ENCODE data around the gene PPAN. TPM values are rescaled to one million over a fixed set of nuclear protein-coding genes. Genes with fewer than 3 reads are reported as not detected.
A peak's percentile ranks its signal among the peaks of the same experiment; 100 is the strongest.

PPAN gene
- polyA plus RNA-seq, 3 donors, result 7.2 to 26.2 (median 7.6) TPM

GRCh38 chr19:10095948-10096614 is 10.1 kb upstream of the PPAN start:
- Histone ChIP-seq H3K27ac (ENCODE audit: low read depth in 1 of 2, low read length in 2 of 2) (peak overlapping the region; percentile 35 to 68), H3K4me1 (ENCODE audit: control insufficient read depth in 1 of 2, insufficient read depth in 2 of 2, low read length in 2 of 2) (peaks cover 13 to 17% of the 10 kb centered on the region in 2 donors), H3K27me3 (ENCODE audit: control insufficient read depth in 2 of 2, insufficient read depth in 2 of 2, low read length in 2 of 2) (no peaks in the 10 kb centered on the region), H3K9ac (ENCODE audit: insufficient read depth, low read length, poor library complexity, severe bottlenecking) (peak overlapping the region; percentile 53), H3K9me3 (replicated peaks in 1 of 2; ENCODE audit: control insufficient read depth in 1 of 2, insufficient read depth in 1 of 2, low read length in 2 of 2) (peaks cover 0 to 3% of the 10 kb centered on the region in 2 donors), H3K36me3 (replicated peaks in 1 of 2; ENCODE audit: control insufficient read depth in 1 of 2, insufficient read depth in 2 of 2, low read length in 2 of 2) (peaks cover 23 to 25% of the 10 kb centered on the region in 2 donors), H2AFZ (ENCODE audit: insufficient read depth, low read depth, low read length, poor library complexity, severe bottlenecking) (peak overlapping the region; percentile 96), H3K4me2 (replicated peaks; ENCODE audit: extremely low read depth, low read length, poor library complexity, severe bottlenecking) (peak overlapping the region; percentile 78), H3K4me3 (replicated peaks in 1 of 3; ENCODE audit: low read depth in 2 of 3, low read length in 3 of 3) (peak overlapping the region in 2 of 3 experiments; percentile 36 to 69), H3K79me2 (ENCODE audit: insufficient read depth, low read length) (no peaks in the 10 kb centered on the region), H4K20me1 (ENCODE audit: insufficient read depth, low read length) (no peaks in the 10 kb centered on the region)
- 3% methylated on average over 93 of the region's 97 CpGs for WGBS (ENCODE audit: insufficient coverage)
- Mint-ChIP-seq H3K9me3 (peaks cover 0 to 7% (median 0%) of the 10 kb centered on the region in 7 donors), H3K4me3 (peak overlapping the region; percentile 59 to 64), H3K36me3 (peaks cover 20 to 27% of the 10 kb centered on the region in 2 donors), H3K4me1 (peaks cover 12% of the 10 kb centered on the region), H3K27me3 (ENCODE audit: low read depth in 3 of 3) (peaks cover 1% of the 10 kb centered on the region in 3 donors), H3K27ac (peak overlapping the region in 2 of 7 donors; percentile 43 to 68)
- DNase-seq, result peak; percentile 82 to 93 (median 93)
- intact Hi-C loops (cut with micrococcal nuclease), result loop anchor here (5.0 to 10.0 kb wide), 2 partner anchors 156 to 651 kb away; partner anchors contain the start of gene MRPL4 (in 2 of the 2)
- TF ChIP-seq, protein P1, sequence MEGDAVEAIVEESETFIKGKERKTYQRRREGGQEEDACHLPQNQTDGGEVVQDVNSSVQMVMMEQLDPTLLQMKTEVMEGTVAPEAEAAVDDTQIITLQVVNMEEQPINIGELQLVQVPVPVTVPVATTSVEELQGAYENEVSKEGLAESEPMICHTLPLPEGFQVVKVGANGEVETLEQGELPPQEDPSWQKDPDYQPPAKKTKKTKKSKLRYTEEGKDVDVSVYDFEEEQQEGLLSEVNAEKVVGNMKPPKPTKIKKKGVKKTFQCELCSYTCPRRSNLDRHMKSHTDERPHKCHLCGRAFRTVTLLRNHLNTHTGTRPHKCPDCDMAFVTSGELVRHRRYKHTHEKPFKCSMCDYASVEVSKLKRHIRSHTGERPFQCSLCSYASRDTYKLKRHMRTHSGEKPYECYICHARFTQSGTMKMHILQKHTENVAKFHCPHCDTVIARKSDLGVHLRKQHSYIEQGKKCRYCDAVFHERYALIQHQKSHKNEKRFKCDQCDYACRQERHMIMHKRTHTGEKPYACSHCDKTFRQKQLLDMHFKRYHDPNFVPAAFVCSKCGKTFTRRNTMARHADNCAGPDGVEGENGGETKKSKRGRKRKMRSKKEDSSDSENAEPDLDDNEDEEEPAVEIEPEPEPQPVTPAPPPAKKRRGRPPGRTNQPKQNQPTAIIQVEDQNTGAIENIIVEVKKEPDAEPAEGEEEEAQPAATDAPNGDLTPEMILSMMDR (IDR thresholded peaks at IDR 0.05), result no peak

DNA sequence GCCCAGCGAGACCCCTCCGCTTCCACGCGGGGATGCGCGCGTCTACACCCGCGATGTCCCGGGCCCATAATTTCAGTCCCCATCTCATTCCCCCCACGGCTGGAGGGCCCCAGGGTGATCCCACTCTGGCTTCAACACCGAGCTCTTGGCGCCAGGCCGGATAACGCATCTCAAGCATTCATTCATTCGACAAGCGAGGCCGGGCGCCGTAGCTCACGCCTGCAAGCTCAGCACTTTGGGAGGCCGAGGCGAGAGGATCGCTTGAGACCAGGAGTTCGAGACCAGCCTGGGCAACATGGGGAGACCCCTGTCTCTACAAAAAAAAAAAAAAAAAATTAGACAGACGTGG is 9.6 kb upstream of the PPAN start:
- Histone ChIP-seq H3K4me1 (ENCODE audit: control insufficient read depth in 1 of 2, insufficient read depth in 2 of 2, low read length in 2 of 2) (peaks cover 16 to 20% of the 10 kb centered on the region in 2 donors), H3K79me2 (ENCODE audit: insufficient read depth, low read length) (no peaks in the 10 kb centered on the region), H3K9me3 (replicated peaks in 1 of 2; ENCODE audit: control insufficient read depth in 1 of 2, insufficient read depth in 1 of 2, low read length in 2 of 2) (peaks cover 0 to 3% of the 10 kb centered on the region in 2 donors), H3K36me3 (replicated peaks in 1 of 2; ENCODE audit: control insufficient read depth in 1 of 2, insufficient read depth in 2 of 2, low read length in 2 of 2) (peaks cover 19 to 20% of the 10 kb centered on the region in 2 donors), H3K4me2 (replicated peaks; ENCODE audit: extremely low read depth, low read length, poor library complexity, severe bottlenecking) (peak overlapping the region; percentile 78), H2AFZ (ENCODE audit: insufficient read depth, low read depth, low read length, poor library complexity, severe bottlenecking) (peak overlapping the region; percentile 96), H3K27me3 (ENCODE audit: control insufficient read depth in 2 of 2, insufficient read depth in 2 of 2, low read length in 2 of 2) (no peaks in the 10 kb centered on the region), H3K4me3 (replicated peaks in 1 of 3; ENCODE audit: low read depth in 2 of 3, low read length in 3 of 3) (peak overlapping the region in 2 of 3 experiments; percentile 36 to 69), H3K9ac (ENCODE audit: insufficient read depth, low read length, poor library complexity, severe bottlenecking) (peak overlapping the region; percentile 53), H4K20me1 (ENCODE audit: insufficient read depth, low read length) (no peaks in the 10 kb centered on the region), H3K27ac (ENCODE audit: low read depth in 1 of 2, low read length in 2 of 2) (peak overlapping the region; percentile 35 to 68)
- TF ChIP-seq, protein P1 (IDR thresholded peaks at IDR 0.05), result no peak
- Mint-ChIP-seq H3K4me3 (peak overlapping the region; percentile 39 to 64), H3K27ac (peak overlapping the region in 2 of 7 donors; percentile 35 to 68), H3K36me3 (peaks cover 17 to 22% of the 10 kb centered on the region in 2 donors), H3K9me3 (peaks cover 0 to 7% (median 0%) of the 10 kb centered on the region in 7 donors), H3K4me1 (peaks cover 16% of the 10 kb centered on the region), H3K27me3 (ENCODE audit: low read depth in 3 of 3) (peaks cover 1% of the 10 kb centered on the region in 3 donors)
- no peak for DNase-seq
- intact Hi-C loops (cut with micrococcal nuclease), result loop anchor here (5.0 to 10.0 kb wide), 2 partner anchors 156 to 652 kb away; partner anchors contain the start of gene MRPL4 (in 2 of the 2)
- WGBS (ENCODE audit: insufficient coverage), result 39% methylated on average over 20 of the region's 26 CpGs
